ENCODE measurements around the gene REEP5. TPM values are rescaled to one million over a fixed set of nuclear protein-coding genes. Genes with fewer than 3 reads are reported as not detected.

The REEP5 gene
- total and polyA plus RNA-seq, 8 donors: 18.8 to 102 (median 40.4) TPM

DNA sequence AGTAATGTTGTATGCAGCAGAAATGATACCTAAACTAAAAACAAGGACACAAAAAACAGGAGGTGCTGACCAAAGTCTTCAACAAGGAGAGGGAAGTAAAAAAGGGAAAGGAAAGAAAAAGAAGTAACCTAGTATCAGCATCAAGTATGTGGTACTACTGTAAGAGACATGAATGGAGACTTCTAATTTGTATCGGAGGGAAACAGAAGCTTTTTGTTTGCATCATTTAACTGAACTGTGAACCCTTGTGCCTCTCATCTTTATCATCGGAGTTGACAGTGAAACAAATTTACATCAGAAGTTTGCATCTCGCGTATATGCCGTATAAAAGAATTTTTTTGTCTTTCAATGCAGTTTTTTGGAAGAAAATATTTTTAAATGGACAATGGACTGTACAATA is 54.6 kb downstream of the REEP5 start:
- no peak overlapping the region for H3K27ac ChIP-seq
- WGBS, 5 donors: 93 to 97% (median 96%) methylated on average over 5 of the region's 5 CpGs
- H3K4me1 ChIP-seq: peaks cover 7 to 16% (median 14%) of the 10 kb centered on the region in 4 donors
- no peaks in the 10 kb centered on the region for H3K9me3 ChIP-seq
- intact Hi-C loops (cut with DNase I; ENCODE audit: low total_unique reads): no loop called here
- TF ChIP-seq POLR2A (IDR thresholded peaks at IDR 0.05) (no peak), EP300 (IDR thresholded peaks at IDR 0.05) (no peak), POLR2AphosphoS5 (IDR thresholded peaks at IDR 0.05) (no peak)
- no peaks in the 10 kb centered on the region for H3K27me3 ChIP-seq
- no peak for DNase-seq
- no peak overlapping the region for H3K4me3 ChIP-seq
- peaks cover 27 to 89% (median 86%) of the 10 kb centered on the region in 4 donors for H3K36me3 ChIP-seq

DNA sequence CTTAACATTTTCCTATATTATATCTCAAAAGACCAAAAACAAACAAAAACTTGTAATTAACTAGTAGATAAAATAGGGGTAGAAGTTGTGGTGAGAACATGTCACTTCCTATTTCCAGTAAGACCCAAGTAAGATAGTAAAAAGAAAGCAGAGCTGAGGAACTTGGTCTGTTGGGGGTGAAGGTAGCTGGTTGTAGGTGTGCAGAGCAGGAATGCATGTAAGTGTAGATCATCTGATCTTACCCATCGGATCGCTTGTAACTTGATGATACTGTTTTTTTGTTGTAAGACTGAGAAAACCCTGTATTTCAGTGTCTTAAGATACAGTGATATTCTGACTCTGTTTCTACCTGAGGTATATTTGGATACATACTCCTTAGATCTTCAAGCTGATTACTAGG is 55.3 kb downstream of the REEP5 start:
- H3K27me3 ChIP-seq: no peaks in the 10 kb centered on the region
- no peak for DNase-seq
- no peaks in the 10 kb centered on the region for H3K9me3 ChIP-seq
- H3K4me3 ChIP-seq: no peak overlapping the region
- WGBS, 5 donors: 88 to 96% (median 89%) methylated on average over 2 of the region's 2 CpGs
- H3K4me1 ChIP-seq: peaks cover 14 to 23% (median 20%) of the 10 kb centered on the region in 4 donors
- no peak for TF ChIP-seq POLR2A (IDR thresholded peaks at IDR 0.05)
- TF ChIP-seq POLR2AphosphoS5 (IDR thresholded peaks at IDR 0.05): no peak
- TF ChIP-seq EP300 (IDR thresholded peaks at IDR 0.05): no peak
- TF ChIP-seq, protein P1, sequence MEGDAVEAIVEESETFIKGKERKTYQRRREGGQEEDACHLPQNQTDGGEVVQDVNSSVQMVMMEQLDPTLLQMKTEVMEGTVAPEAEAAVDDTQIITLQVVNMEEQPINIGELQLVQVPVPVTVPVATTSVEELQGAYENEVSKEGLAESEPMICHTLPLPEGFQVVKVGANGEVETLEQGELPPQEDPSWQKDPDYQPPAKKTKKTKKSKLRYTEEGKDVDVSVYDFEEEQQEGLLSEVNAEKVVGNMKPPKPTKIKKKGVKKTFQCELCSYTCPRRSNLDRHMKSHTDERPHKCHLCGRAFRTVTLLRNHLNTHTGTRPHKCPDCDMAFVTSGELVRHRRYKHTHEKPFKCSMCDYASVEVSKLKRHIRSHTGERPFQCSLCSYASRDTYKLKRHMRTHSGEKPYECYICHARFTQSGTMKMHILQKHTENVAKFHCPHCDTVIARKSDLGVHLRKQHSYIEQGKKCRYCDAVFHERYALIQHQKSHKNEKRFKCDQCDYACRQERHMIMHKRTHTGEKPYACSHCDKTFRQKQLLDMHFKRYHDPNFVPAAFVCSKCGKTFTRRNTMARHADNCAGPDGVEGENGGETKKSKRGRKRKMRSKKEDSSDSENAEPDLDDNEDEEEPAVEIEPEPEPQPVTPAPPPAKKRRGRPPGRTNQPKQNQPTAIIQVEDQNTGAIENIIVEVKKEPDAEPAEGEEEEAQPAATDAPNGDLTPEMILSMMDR (IDR thresholded peaks at IDR 0.05): no peak
- H3K36me3 ChIP-seq: peaks cover 27 to 87% (median 85%) of the 10 kb centered on the region in 4 donors
- intact Hi-C loops (cut with DNase I; ENCODE audit: low total_unique reads): no loop called here
- no peak overlapping the region for H3K27ac ChIP-seq

DNA sequence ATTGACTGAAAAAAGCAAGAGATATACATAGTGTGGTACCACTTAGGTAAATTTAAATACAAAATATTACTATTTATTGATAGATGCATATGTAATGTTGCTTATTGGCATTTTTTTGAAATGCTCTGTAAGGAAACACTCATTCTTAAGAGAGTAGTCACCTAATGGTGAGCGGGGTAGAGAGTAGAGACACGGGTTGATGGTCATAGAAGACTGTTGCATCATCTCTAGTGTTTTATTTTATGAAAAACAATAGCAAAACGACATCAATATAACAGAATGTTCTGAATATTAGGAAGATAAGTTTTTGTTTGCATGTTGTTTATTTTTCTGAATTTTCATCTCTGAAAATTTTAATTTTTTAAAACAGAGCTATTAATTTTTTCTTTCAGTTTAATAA is 56.9 kb downstream of the REEP5 start:
- WGBS, 5 donors: 91 to 97% (median 95%) methylated on average over 3 of the region's 3 CpGs
- peaks cover 27 to 73% (median 70%) of the 10 kb centered on the region in 4 donors for H3K36me3 ChIP-seq

DNA sequence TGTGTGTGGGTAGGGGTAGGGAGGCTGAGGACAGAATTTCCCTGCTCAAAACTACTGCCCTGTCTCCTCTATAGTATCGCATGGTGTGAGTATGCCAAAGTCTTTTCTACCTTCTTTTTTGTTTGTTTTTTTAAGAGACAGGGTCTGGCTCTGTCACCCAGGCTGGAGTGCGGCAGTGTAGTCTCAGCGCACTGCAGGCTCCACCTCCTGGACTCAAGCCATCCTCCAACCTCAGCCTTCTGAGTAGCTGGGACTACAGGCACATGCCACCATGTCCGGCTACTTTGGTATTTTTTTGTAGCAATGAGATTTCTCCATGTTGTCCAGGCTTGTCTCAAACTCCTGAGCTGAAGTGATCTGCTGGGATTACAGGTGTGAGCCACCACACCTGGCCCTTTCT is 58.5 kb downstream of the REEP5 start:
- no peaks in the 10 kb centered on the region for H3K9me3 ChIP-seq
- H3K4me3 ChIP-seq: peak overlapping the region in 2 of 4 donors; percentile 6 to 19
- TF ChIP-seq POLR2AphosphoS5 (IDR thresholded peaks at IDR 0.05) (no peak), EP300 (IDR thresholded peaks at IDR 0.05) (no peak), POLR2A (IDR thresholded peaks at IDR 0.05) (no peak)
- TF ChIP-seq, protein P1 (IDR thresholded peaks at IDR 0.05): no peak
- H3K27me3 ChIP-seq: no peaks in the 10 kb centered on the region
- H3K36me3 ChIP-seq: peaks cover 24 to 57% (median 54%) of the 10 kb centered on the region in 4 donors
- 32 to 68% (median 44%) methylated on average over 4 of the region's 4 CpGs for WGBS, 5 donors
- H3K4me1 ChIP-seq: peaks cover 17 to 30% (median 27%) of the 10 kb centered on the region in 4 donors
- peak in 1 of 2 donors; percentile 60 for DNase-seq
- H3K27ac ChIP-seq: no peak overlapping the region
- intact Hi-C loops (cut with DNase I; ENCODE audit: low total_unique reads): no loop called here

More for the DNA sequence above, 56.9 kb downstream of the REEP5 start:
- Histone ChIP-seq H3K27me3 (no peaks in the 10 kb centered on the region), H3K27ac (no peak overlapping the region), H3K4me1 (peaks cover 17 to 30% (median 27%) of the 10 kb centered on the region in 4 donors), H3K9me3 (no peaks in the 10 kb centered on the region), H3K4me3 (no peak overlapping the region)
- intact Hi-C loops (cut with DNase I; ENCODE audit: low total_unique reads): no loop called here
- TF ChIP-seq, protein P1 (IDR thresholded peaks at IDR 0.05): no peak
- no peak for TF ChIP-seq POLR2A (IDR thresholded peaks at IDR 0.05)
- TF ChIP-seq EP300 (IDR thresholded peaks at IDR 0.05): no peak
- TF ChIP-seq POLR2AphosphoS5 (IDR thresholded peaks at IDR 0.05): no peak
- no peak for DNase-seq

DNA sequence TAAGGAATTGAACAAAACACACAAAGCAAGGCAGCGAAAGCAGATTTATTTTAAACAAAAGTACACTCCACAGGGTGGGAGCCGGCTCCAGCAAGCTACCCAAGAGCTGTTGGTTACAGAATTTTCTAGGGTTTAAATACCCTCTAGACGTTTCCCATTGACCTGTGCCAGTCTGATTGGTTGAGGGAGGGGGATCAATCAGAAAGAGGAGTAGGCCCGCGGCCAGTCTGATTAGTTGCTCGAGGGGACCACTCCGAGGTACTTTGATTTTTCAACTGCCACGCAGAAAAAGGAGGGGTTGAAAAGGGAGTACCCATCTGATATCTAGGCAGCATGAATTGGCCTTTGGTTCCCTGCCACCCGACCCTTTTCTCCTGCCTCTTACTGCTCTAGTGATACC is 59.9 kb downstream of the REEP5 start:
- no peak for TF ChIP-seq POLR2A (IDR thresholded peaks at IDR 0.05)
- TF ChIP-seq POLR2AphosphoS5 (IDR thresholded peaks at IDR 0.05): no peak
- TF ChIP-seq, protein P1 (IDR thresholded peaks at IDR 0.05): no peak
- no peak for TF ChIP-seq EP300 (IDR thresholded peaks at IDR 0.05)
- H3K4me3 ChIP-seq: peak overlapping the region; percentile 78 to 92 (median 88)
- no peaks in the 10 kb centered on the region for H3K27me3 ChIP-seq
- H3K36me3 ChIP-seq: peaks cover 20 to 42% (median 39%) of the 10 kb centered on the region in 4 donors
- intact Hi-C loops (cut with DNase I; ENCODE audit: low total_unique reads): no loop called here
- peak overlapping the region in 4 of 5 donors; percentile 85 to 91 (median 88) for H3K27ac ChIP-seq
- 19 to 47% (median 37%) methylated on average over 9 of the region's 9 CpGs for WGBS, 5 donors
- peaks cover 17 to 30% (median 27%) of the 10 kb centered on the region in 4 donors for H3K4me1 ChIP-seq
- DNase-seq: peak in 1 of 2 donors; percentile 9
- H3K9me3 ChIP-seq: no peaks in the 10 kb centered on the region

Measured in stomach (tissue), 9 donors.